Upper lobe of left lung (tissue), 6 donors: ENCODE results near the gene C3orf18. TPM values are rescaled to one million over a fixed set of nuclear protein-coding genes. Genes with fewer than 3 reads are reported as not detected.
A peak's percentile ranks its signal among the peaks of the same experiment; 100 is the strongest.

ENCODE experiments used
- ATAC-seq, 2 donors: fragments of 200-7000 bp; cut with Tn5 transposase; one replicate each; pipeline ENCODE4 v1.9.1; 2022; ENCODE audit warnings: mild to moderate bottlenecking in 2 of 2, moderate library complexity in 2 of 2; ENCODE audit not compliant: low FRiP score in 2 of 2
- DNase-seq, 2 donors: peaks; one replicate each; pipeline ENCODE4 v3.0.0-alpha.2; 2019 to 2020
- H3K27ac ChIP-seq, 4 donors: fragments of 200-600 bp; sonication (generic); one replicate each; pipeline ENCODE4 v1.5.1; 2016 to 2019
- H3K27me3 ChIP-seq, 4 donors: fragments of 200-600 bp; sonication (generic); one replicate each; pipeline ENCODE4 v1.5.1; 2017 to 2019
- H3K36me3 ChIP-seq, 4 donors: fragments of 200-600 bp; sonication (generic); one replicate each; pipeline ENCODE4 v1.5.1; 2016 to 2019
- H3K4me1 ChIP-seq, 4 donors: fragments of 200-600 bp; sonication (generic); one replicate each; pipeline ENCODE4 v1.5.1; 2018 to 2019
- H3K4me3 ChIP-seq, 4 donors: fragments of 200-600 bp; sonication (generic); one replicate each; pipeline ENCODE4 v1.5.1; 2017 to 2019; ENCODE audit warnings: mild to moderate bottlenecking in 2 of 4, moderate library complexity in 1 of 4
- H3K9me3 ChIP-seq, 4 donors: fragments of 200-600 bp; sonication (generic); one replicate each; pipeline ENCODE4 v1.5.1; 2018 to 2019
- CTCF ChIP-seq, 6 experiments: fragments of 450-650 bp in 4 of 6; fragments of 200-600 bp in 2 of 6; sonication (generic) in 2 of 6; IDR thresholded peaks; one replicate each; pipeline ENCODE4 v1.5.1; 2016 to 2019; ENCODE audit warnings: antibody characterized with exemption in 6 of 6
- EP300 ChIP-seq, 4 donors: sonication (generic); formaldehyde crosslinking; IDR thresholded peaks; one replicate each; pipeline ENCODE4 v1.5.1; 2017; ENCODE audit warnings: antibody characterized with exemption in 4 of 4, control low read depth in 2 of 4
- POLR2A ChIP-seq, 4 donors: fragments of 450-650 bp; IDR thresholded peaks; one replicate each; pipeline ENCODE4 v1.5.1; 2016 to 2017; ENCODE audit warnings: antibody characterized with exemption in 4 of 4, mild to moderate bottlenecking in 2 of 4
- POLR2AphosphoS5 ChIP-seq, 2 donors: sonication (generic); formaldehyde crosslinking; IDR thresholded peaks; one replicate each; pipeline ENCODE4 v1.5.1; 2017; ENCODE audit warnings: antibody characterized with exemption in 2 of 2
- WGBS, 2 donors: methylation state at CpG; one replicate each; pipeline ENCODE4 v1.1.5; 2017 to 2018; 5-methylcytosine and 5-hydroxymethylcytosine counted together
- total RNA-seq, 6 donors: library from RNA; depleted of rRNA in 4 of 6; stranded (reverse); fragments of >200 nt in 4 of 6; gene quantifications; one replicate each; pipeline versions ENCODE4 v1.1.0 to v1.2.1, GENCODE V29; 2016 to 2021
- donor health status: DM: no; HTN: no; CAD: no; lungs with moderate emphysema.
- donor health status: DM: no; HTN: yes; CAD: no; lungs with severe emphysema.

C3orf18 gene
- total RNA-seq, 6 donors from 2014 or later: 4.7 to 7.5 (median 5.7) TPM

- Histone ChIP-seq H3K9me3 (no peaks in the 10 kb centered on the region), H3K4me3 (peak overlapping the region; percentile 48 to 81 (median 75)), H3K4me1 (peaks cover 45 to 80% (median 77%) of the 10 kb centered on the region in 4 donors), H3K27ac (peak overlapping the region; percentile 84 to 96 (median 91)), H3K27me3 (no peaks in the 10 kb centered on the region), H3K36me3 (peaks cover 0 to 41% (median 18%) of the 10 kb centered on the region in 4 donors)
- WGBS, 2 donors: 59 to 70% methylated on average over 4 to 6 of the region's 6 CpGs
- ATAC-seq (no peak), DNase-seq (no peak)
- TF ChIP-seq POLR2A (IDR thresholded peaks at IDR 0.05) (peak in 1 of 4 donors; percentile 30), EP300 (IDR thresholded peaks at IDR 0.05) (no peak), CTCF (IDR thresholded peaks at IDR 0.05) (no peak), POLR2AphosphoS5 (IDR thresholded peaks at IDR 0.05) (peak in 1 of 2 donors; percentile 24)
These were observed 42.8 kb upstream of the C3orf18 start for GRCh38 chr3:50610181-50610971.

DNA sequence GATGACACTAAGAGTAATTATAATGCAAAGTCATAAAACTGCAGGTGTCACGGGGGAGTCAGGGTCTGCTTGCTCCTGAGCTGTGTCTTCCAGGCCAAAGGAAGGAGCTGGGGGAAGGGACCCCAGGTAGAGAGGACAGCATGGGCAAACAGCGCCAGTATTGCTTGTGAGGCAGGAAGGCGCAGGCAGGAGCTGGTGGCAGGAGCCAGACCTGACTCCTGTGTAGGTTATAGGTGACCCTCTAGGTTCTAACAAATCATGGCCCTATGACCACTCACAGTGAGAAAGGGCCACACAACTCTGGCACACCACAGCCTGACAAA lies 42.2 kb upstream of the C3orf18 start:
- DNase-seq (no peak), ATAC-seq (no peak)
- Histone ChIP-seq H3K4me3 (peak overlapping the region; percentile 22 to 81 (median 75)), H3K27ac (peak overlapping the region; percentile 84 to 96 (median 91)), H3K9me3 (no peaks in the 10 kb centered on the region), H3K4me1 (peaks cover 52 to 85% (median 83%) of the 10 kb centered on the region in 4 donors), H3K36me3 (peaks cover 0 to 47% (median 19%) of the 10 kb centered on the region in 4 donors), H3K27me3 (no peaks in the 10 kb centered on the region)
- 69 to 81% methylated on average over 3 of the region's 3 CpGs for WGBS, 2 donors
- peak in 1 of 2 donors; percentile 2 for TF ChIP-seq POLR2AphosphoS5 (IDR thresholded peaks at IDR 0.05)
- TF ChIP-seq CTCF (IDR thresholded peaks at IDR 0.05): no peak

GRCh38 chr3:50609071-50609762 lies 41.7 kb upstream of the C3orf18 start:
- Histone ChIP-seq H3K4me3 (peak overlapping the region; percentile 22 to 81 (median 75)), H3K4me1 (peaks cover 56 to 90% (median 88%) of the 10 kb centered on the region in 4 donors)
- TF ChIP-seq CTCF (IDR thresholded peaks at IDR 0.05) (no peak), POLR2AphosphoS5 (IDR thresholded peaks at IDR 0.05) (peak in 1 of 2 donors; percentile 4)

DNA sequence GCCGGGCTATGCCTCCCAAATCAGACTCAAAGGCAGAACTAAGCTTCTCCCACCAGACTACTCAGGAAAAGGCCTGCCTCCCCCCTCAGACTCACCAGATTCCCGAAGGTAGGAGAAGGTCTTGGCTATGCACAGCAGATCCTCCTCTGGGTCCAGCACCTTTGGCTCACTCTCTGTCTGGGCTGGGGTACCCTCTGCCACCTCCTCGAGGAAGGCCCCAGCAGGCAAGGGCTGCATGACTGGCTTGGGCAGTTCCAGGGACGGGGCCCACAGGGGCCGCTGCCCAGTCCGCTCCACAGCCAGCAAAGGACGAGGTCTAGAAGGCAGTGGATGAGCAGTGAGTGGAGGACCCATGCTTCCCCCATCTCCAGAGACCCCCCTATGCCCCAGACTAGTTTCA lies 40.7 kb upstream of the C3orf18 start:
- Histone ChIP-seq H3K27me3 (no peaks in the 10 kb centered on the region), H3K9me3 (no peaks in the 10 kb centered on the region), H3K4me3 (peak overlapping the region in 3 of 4 donors; percentile 70 to 81 (median 80)), H3K27ac (peak overlapping the region; percentile 23 to 96 (median 91)), H3K36me3 (peaks cover 0 to 56% (median 23%) of the 10 kb centered on the region in 4 donors), H3K4me1 (peaks cover 62 to 93% (median 89%) of the 10 kb centered on the region in 4 donors)
- no peak for ATAC-seq
- no peak for TF ChIP-seq POLR2AphosphoS5 (IDR thresholded peaks at IDR 0.05)
- no peak for TF ChIP-seq EP300 (IDR thresholded peaks at IDR 0.05)
- TF ChIP-seq CTCF (IDR thresholded peaks at IDR 0.05): no peak
- TF ChIP-seq POLR2A (IDR thresholded peaks at IDR 0.05): no peak
- DNase-seq: peak in 1 of 2 donors; percentile 65
- 66 to 71% methylated on average over 7 of the region's 7 CpGs for WGBS, 2 donors

More at GRCh38 chr3:50609071-50609762, 41.7 kb upstream of the C3orf18 start:
- no peaks in the 10 kb centered on the region for H3K9me3 ChIP-seq
- DNase-seq: no peak
- WGBS, 2 donors: 65 to 81% methylated on average over 5 of the region's 5 CpGs
- H3K27me3 ChIP-seq: no peaks in the 10 kb centered on the region
- peak overlapping the region; percentile 23 to 96 (median 91) for H3K27ac ChIP-seq
- ATAC-seq: no peak
- H3K36me3 ChIP-seq: peaks cover 0 to 52% (median 23%) of the 10 kb centered on the region in 4 donors
